GM12878 (cell line): Measurements from ENCODE around the gene SHQ1. TPM values are rescaled to one million over a fixed set of nuclear protein-coding genes. Genes with fewer than 3 reads are reported as not detected.

Source experiments
- ATAC-seq: fragments of 200-7000 bp; cut with Tn5 transposase; 3 replicates; pipeline ENCODE4 v1.9.1; 2020; ENCODE audit warnings: mild to moderate bottlenecking, moderate library complexity
- BruUV-seq: library from RNA; stranded (reverse); fragments of 400-500 nt; replicated peaks from 2 replicates; lab custom pipeline; 2021; lab: Mats Ljungman, UMichigan
- CTCF ChIA-PET: fragments of 300-600 bp; sonication (Branson Sonifier 250); formaldehyde crosslinking; extraction: SDS; loops from one replicate; lab custom pipeline; 2021; ENCODE audit warnings: inconsistent platforms; lab: Yijun Ruan, JAX
- POLR2A ChIA-PET: fragments of 350-600 bp; formaldehyde crosslinking; extraction: SDS; loops from one replicate; lab custom pipeline; 2021; ENCODE audit warnings: inconsistent platforms; lab: Charles Lee
- RAD21 ChIA-PET: fragments of 300-600 bp; sonication (Branson Sonifier 250); formaldehyde crosslinking; loops from one replicate; lab custom pipeline; 2023; ENCODE audit warnings: antibody characterized with exemption; ENCODE audit not compliant: unreplicated experiment; lab: Charles Lee
- SMC1A ChIA-PET: fragments of 300-600 bp; sonication (Branson Sonifier 250); formaldehyde crosslinking; loops from one replicate; lab custom pipeline; 2023; ENCODE audit not compliant: unreplicated experiment, uncharacterized antibody; lab: Charles Lee
- DNase-seq: peaks from one replicate; pipeline ENCODE4 v3.0.0-alpha.2; 2011; ENCODE audit warnings: low read depth, low spot score
- FAIRE-seq: peaks from 3 replicates; lab custom pipeline; 2011; peaks lifted over from hg19 to GRCh38; lab: Jason Lieb, UNC
- H2AFZ ChIP-seq: 2 replicates; pipeline ENCODE4 v1.6.0; 2011; ENCODE audit warnings: low read depth, low read length, control low read depth; ENCODE audit not compliant: control insufficient read depth
- H3K27ac ChIP-seq: 2 replicates; pipeline ENCODE4 v1.5.1; 2011; ENCODE audit warnings: control low read depth; ENCODE audit not compliant: control insufficient read depth, insufficient read depth
- H3K27me3 ChIP-seq, 2 experiments: replicated peaks in 1 of 2; 2 replicates each; pipeline versions ENCODE4 v1.6.0 to v1.6.1; 2011; ENCODE audit warnings: low read length in 1 of 2; ENCODE audit not compliant: control insufficient read depth in 2 of 2, insufficient read depth in 2 of 2
- H3K36me3 ChIP-seq, 2 experiments: 2 replicates each; pipeline ENCODE4 v1.5.1; 2011; ENCODE audit warnings: low read length in 1 of 2; ENCODE audit not compliant: control insufficient read depth in 2 of 2, insufficient read depth in 2 of 2
- H3K4me1 ChIP-seq: 2 replicates; pipeline ENCODE4 v1.6.1; 2011; ENCODE audit warnings: mild to moderate bottlenecking, low read length, moderate library complexity, mixed read lengths; ENCODE audit not compliant: control insufficient read depth, insufficient read depth
- H3K4me2 ChIP-seq: 2 replicates; pipeline ENCODE4 v1.6.0; 2011; ENCODE audit warnings: control low read depth; ENCODE audit not compliant: control insufficient read depth, insufficient read depth
- H3K4me3 ChIP-seq: fragments of 200-600 bp; sonication (generic); 2 replicates; pipeline ENCODE4 v1.5.1; 2016
- H3K79me2 ChIP-seq: 2 replicates; pipeline ENCODE4 v1.6.0; 2011; ENCODE audit warnings: low read length; ENCODE audit not compliant: control insufficient read depth, insufficient read depth
- H3K9ac ChIP-seq: 2 replicates; pipeline ENCODE4 v1.8.0; 2011; ENCODE audit warnings: low read length, control low read depth, mixed read lengths; ENCODE audit not compliant: control insufficient read depth, insufficient read depth
- H3K9me3 ChIP-seq: replicated peaks from 3 replicates; pipeline ENCODE4 v1.5.1; 2011; ENCODE audit warnings: mild to moderate bottlenecking, low read length; ENCODE audit not compliant: control insufficient read depth, insufficient read depth
- H4K20me1 ChIP-seq: 2 replicates; pipeline ENCODE4 v1.6.0; 2011; ENCODE audit not compliant: control insufficient read depth, insufficient read depth
- FOS ChIP-seq: IDR thresholded peaks from 3 replicates; pipeline ENCODE4 v1.6.1; 2011; ENCODE audit warnings: borderline replicate concordance; ENCODE audit not compliant: insufficient read length; ENCODE audit errors: extremely low read depth
- NBN ChIP-seq: fragments of 450-650 bp; IDR thresholded peaks from 2 replicates; pipeline ENCODE4 v1.6.1; 2016
- NFYA ChIP-seq: IDR thresholded peaks from 2 replicates; pipeline ENCODE4 v1.6.1; 2011; ENCODE audit warnings: low read depth, mild to moderate bottlenecking, low read length, improper control_type of control experiment, borderline replicate concordance
- NRF1 ChIP-seq: conservative IDR thresholded peaks from 2 replicates; pipeline ENCODE4 v1.6.1; 2011; ENCODE audit warnings: mild to moderate bottlenecking, low read depth, low read length, improper control_type of control experiment
- RAD51 ChIP-seq: fragments of 450-650 bp; IDR thresholded peaks from 2 replicates; pipeline ENCODE4 v1.6.1; 2016; ENCODE audit warnings: moderate library complexity, mild to moderate bottlenecking, inconsistent platforms
- RCOR1 ChIP-seq: conservative IDR thresholded peaks from 2 replicates; pipeline ENCODE4 v1.6.1; 2012; ENCODE audit warnings: low read depth, low read length, improper control_type of control experiment
- SREBF2 ChIP-seq: IDR thresholded peaks from 2 replicates; pipeline ENCODE4 v1.6.1; 2012; ENCODE audit warnings: mild to moderate bottlenecking, low read length
- STAT3 ChIP-seq: IDR thresholded peaks from 2 replicates; pipeline ENCODE4 v1.6.1; 2011; ENCODE audit warnings: low read depth, low read length, improper control_type of control experiment
- SUPT20H ChIP-seq: IDR thresholded peaks from 2 replicates; pipeline ENCODE4 v1.6.1; 2011; ENCODE audit warnings: low read depth, mild to moderate bottlenecking, low read length, moderate library complexity, borderline replicate concordance; ENCODE audit not compliant: control insufficient read depth
- TAF1 ChIP-seq: IDR thresholded peaks from 2 replicates; pipeline ENCODE4 v1.6.1; 2011; ENCODE audit warnings: mild to moderate bottlenecking, low read depth, low read length, borderline replicate concordance
- TCF7 ChIP-seq: IDR thresholded peaks from 2 replicates; pipeline ENCODE4 v1.6.1; 2014; ENCODE audit warnings: antibody characterized with exemption, borderline replicate concordance
- WRNIP1 ChIP-seq: IDR thresholded peaks from 2 replicates; pipeline ENCODE4 v1.6.1; 2011; ENCODE audit warnings: low read depth, low read length, improper control_type of control experiment, borderline replicate concordance
- ZBED1 ChIP-seq: IDR thresholded peaks from 2 replicates; pipeline ENCODE4 v1.6.1; 2016; ENCODE audit warnings: borderline replicate concordance
- ZZZ3 ChIP-seq: IDR thresholded peaks from 2 replicates; pipeline ENCODE4 v1.6.1; 2011; ENCODE audit warnings: low read depth; ENCODE audit not compliant: control insufficient read depth, insufficient read length
- WGBS: methylation state at CpG from one replicate; pipeline ENCODE4 v1.1.6; 2016; ENCODE audit warnings: low lambda C conversion rate; ENCODE audit not compliant: insufficient replicate concordance, insufficient coverage; ENCODE audit errors: missing lambda C conversion rate; 5-methylcytosine and 5-hydroxymethylcytosine counted together
- in situ Hi-C: fragments of 300-500 bp; cut with MboI; formaldehyde crosslinking; loops from 9 replicates; pipeline ENCODE4 v1.14.3; 2018; ENCODE audit warnings: mixed read lengths
- intact Hi-C: fragments of 100-400 bp; cut with micrococcal nuclease; formaldehyde crosslinking; loops from one replicate; pipeline ENCODE4 v1.14.2; 2022; ENCODE audit not compliant: unreplicated experiment
- polyA plus RNA-seq, 11 experiments: library from polyadenylated mRNA; depleted of rRNA in 4 of 11; unstranded in 6 of 11; stranded (reverse) in 5 of 11; fragments of >200 nt; fragmentation: Nextera tagmentation in 4 of 11; fragmentation: Illumina TruSeq in 1 of 11; extraction: Ambion mirVana in 4 of 11; extraction: Trizol in 1 of 11; gene quantifications; 1 replicate in 1 of 11; 2 replicates in 10 of 11; pipeline versions ENCODE4 v1.2.1 to v1.2.3, GENCODE V29; 2011 to 2016; ENCODE audit warnings: inconsistent platforms in 2 of 11, missing spikeins in 2 of 11, low read depth in 1 of 11
- total RNA-seq, 4 experiments: library from RNA; depleted of rRNA in 3 of 4; stranded (reverse); fragments of >200 nt in 3 of 4; fragmentation: Illumina TruSeq in 1 of 4; extraction: Trizol in 1 of 4; gene quantifications; 2 replicates each; pipeline versions ENCODE4 v1.2.1 to v1.2.3, GENCODE V29; 2013 to 2021
- TF ChIP-seq, protein P1 (sequence below): IDR thresholded peaks from 2 replicates; pipeline ENCODE4 v1.6.1; 2011; ENCODE audit warnings: mild to moderate bottlenecking, low read depth, low read length, moderate library complexity; ENCODE audit not compliant: insufficient replicate concordance

Gene SHQ1
- total and polyA plus RNA-seq, 10 of the 15 experiments (the other 5 are each of a cell fraction or from before 2014, with no cell fraction given): 12.6 to 51.7 (median 24.5) TPM

DNA sequence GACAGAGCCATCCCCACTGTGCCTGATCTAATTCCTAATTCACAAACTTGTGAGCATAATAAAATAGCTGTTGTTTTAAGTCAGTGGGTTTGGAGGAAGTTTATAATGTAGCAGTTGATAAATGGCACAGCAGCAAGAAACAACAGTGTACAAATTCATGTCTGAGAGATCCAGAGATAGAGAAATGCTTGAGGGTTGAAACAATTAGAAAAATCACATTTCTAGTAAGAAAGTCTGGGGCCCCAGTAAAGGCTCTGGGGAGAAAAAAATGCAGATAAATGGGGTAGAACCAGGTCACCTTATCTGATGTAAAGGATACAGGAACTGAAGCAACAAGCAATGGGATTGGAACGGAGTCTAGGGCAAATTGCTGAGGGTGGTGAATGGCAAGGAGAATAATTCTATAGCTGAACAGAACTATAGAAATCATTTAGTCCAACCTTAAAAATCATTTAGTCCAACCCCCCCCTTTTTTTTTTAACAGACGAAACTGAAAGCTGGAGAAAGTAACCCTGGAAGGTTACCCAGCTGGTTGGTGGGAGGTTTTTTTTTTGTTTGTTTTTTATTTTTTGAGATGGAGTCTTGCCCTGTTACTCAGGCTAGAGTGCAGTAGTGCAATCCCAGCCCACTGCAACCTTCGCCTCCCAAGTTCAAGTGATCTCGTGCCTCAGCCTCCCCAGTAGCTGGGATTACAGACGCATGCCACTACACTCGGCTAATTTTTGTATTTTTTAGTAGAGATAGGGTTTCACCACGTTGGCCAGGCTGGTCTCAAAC, 14.3 kb upstream of the SHQ1 start:
- Histone ChIP-seq H3K4me1 (no peaks in the 10 kb centered on the region), H3K27ac (no peak overlapping the region), H2AFZ (no peak overlapping the region), H3K9me3 (no peaks in the 10 kb centered on the region), H3K4me3 (no peak overlapping the region), H3K4me2 (no peak overlapping the region), H3K9ac (no peak overlapping the region), H4K20me1 (no peaks in the 10 kb centered on the region), H3K27me3 (no peaks in the 10 kb centered on the region; a peak in 1 of 4 replicates), H3K36me3 (no peaks in the 10 kb centered on the region), H3K79me2 (no peaks in the 10 kb centered on the region)
- FAIRE-seq (no peak), DNase-seq (no peak), ATAC-seq (no peak)
- POLR2A ChIA-PET: no interaction called here
- CTCF ChIA-PET: interaction anchor here (2.0 kb wide), 1 partner anchor 11 kb away, joined by 6 read pairs; no protein-coding TSS in a partner anchor
- WGBS: 62% methylated on average over 7 of the region's 7 CpGs
- BruUV-seq: no TSS peak
- TF ChIP-seq ZBED1 (no peak), SREBF2 (no peak), TAF1 (no peak), RCOR1 (no peak), RAD51 (no peak), SUPT20H (no peak), NRF1 (no peak), STAT3 (no peak), WRNIP1 (no peak), ZZZ3 (no peak), FOS (no peak), NBN (no peak), NFYA (no peak), TCF7 (no peak)
- TF ChIP-seq, protein P1, sequence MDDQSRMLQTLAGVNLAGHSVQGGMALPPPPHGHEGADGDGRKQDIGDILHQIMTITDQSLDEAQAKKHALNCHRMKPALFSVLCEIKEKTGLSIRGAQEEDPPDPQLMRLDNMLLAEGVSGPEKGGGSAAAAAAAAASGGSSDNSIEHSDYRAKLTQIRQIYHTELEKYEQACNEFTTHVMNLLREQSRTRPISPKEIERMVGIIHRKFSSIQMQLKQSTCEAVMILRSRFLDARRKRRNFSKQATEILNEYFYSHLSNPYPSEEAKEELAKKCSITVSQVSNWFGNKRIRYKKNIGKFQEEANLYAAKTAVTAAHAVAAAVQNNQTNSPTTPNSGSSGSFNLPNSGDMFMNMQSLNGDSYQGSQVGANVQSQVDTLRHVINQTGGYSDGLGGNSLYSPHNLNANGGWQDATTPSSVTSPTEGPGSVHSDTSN: no peak
- SMC1A ChIA-PET: interaction anchor here (0.6 to 1.6 kb wide), 3 partner anchors 12 to 1140 kb away, joined by 3 to 4 read pairs (median 3); no protein-coding TSS in a partner anchor
- in situ Hi-C loops (no loop called here), intact Hi-C loops (no loop called here)
- RAD21 ChIA-PET: interaction anchor here (0.6 kb wide), 1 partner anchor 644 kb away, joined by 3 read pairs; no protein-coding TSS in a partner anchor
